Measurements from ENCODE around the gene ADAMTSL1.

ADAMTSL1 gene

GRCh38 chr9:18495065-18495464, 21.1 kb downstream of the ADAMTSL1 start:
- in situ Hi-C loops (cut with HindIII; ENCODE audit: low sequenced_read_pairs) = no loop called here

- in situ Hi-C loops (cut with HindIII; ENCODE audit: low sequenced_read_pairs) = no loop called here
These were observed 22.5 kb downstream of the ADAMTSL1 start for GRCh38 chr9:18496256-18497000.

- in situ Hi-C loops (cut with HindIII; ENCODE audit: low sequenced_read_pairs) = no loop called here
These were observed 25.1 kb downstream of the ADAMTSL1 start for GRCh38 chr9:18499062-18499461.

GRCh38 chr9:18499980-18500379, 26.0 kb downstream of the ADAMTSL1 start:
- in situ Hi-C loops (cut with HindIII; ENCODE audit: low sequenced_read_pairs) = no loop called here

- in situ Hi-C loops (cut with HindIII; ENCODE audit: low sequenced_read_pairs) = no loop called here
These were observed 26.5 kb downstream of the ADAMTSL1 start for GRCh38 chr9:18500451-18500850.

GRCh38 chr9:18501949-18502348, 28.0 kb downstream of the ADAMTSL1 start:
- in situ Hi-C loops (cut with HindIII; ENCODE audit: low sequenced_read_pairs) = no loop called here

- in situ Hi-C loops (cut with HindIII; ENCODE audit: low sequenced_read_pairs) = no loop called here
These were observed 28.6 kb downstream of the ADAMTSL1 start for GRCh38 chr9:18502546-18502945.

- in situ Hi-C loops (cut with HindIII; ENCODE audit: low sequenced_read_pairs) = no loop called here
These were observed 30.8 kb downstream of the ADAMTSL1 start for GRCh38 chr9:18504707-18505106.

GRCh38 chr9:18507151-18507550, 33.2 kb downstream of the ADAMTSL1 start:
- in situ Hi-C loops (cut with HindIII; ENCODE audit: low sequenced_read_pairs) = no loop called here

- in situ Hi-C loops (cut with HindIII; ENCODE audit: low sequenced_read_pairs) = no loop called here
These were observed 42.6 kb downstream of the ADAMTSL1 start for GRCh38 chr9:18516514-18516913.

GRCh38 chr9:18516965-18517364, 43.0 kb downstream of the ADAMTSL1 start:
- in situ Hi-C loops (cut with HindIII; ENCODE audit: low sequenced_read_pairs) = no loop called here

GRCh38 chr9:18520416-18521047, 46.6 kb downstream of the ADAMTSL1 start:
- in situ Hi-C loops (cut with HindIII; ENCODE audit: low sequenced_read_pairs) = no loop called here

GRCh38 chr9:18526685-18527084, 52.7 kb downstream of the ADAMTSL1 start:
- in situ Hi-C loops (cut with HindIII; ENCODE audit: low sequenced_read_pairs) = no loop called here

GRCh38 chr9:18531136-18532065, 57.4 kb downstream of the ADAMTSL1 start:
- in situ Hi-C loops (cut with HindIII; ENCODE audit: low sequenced_read_pairs) = no loop called here

- in situ Hi-C loops (cut with HindIII; ENCODE audit: low sequenced_read_pairs) = no loop called here
These were observed 60.7 kb downstream of the ADAMTSL1 start for GRCh38 chr9:18534611-18535010.

- in situ Hi-C loops (cut with HindIII; ENCODE audit: low sequenced_read_pairs) = no loop called here
These were observed 62.6 kb downstream of the ADAMTSL1 start for GRCh38 chr9:18536554-18536953.

GRCh38 chr9:18539203-18539693, 65.3 kb downstream of the ADAMTSL1 start:
- in situ Hi-C loops (cut with HindIII; ENCODE audit: low sequenced_read_pairs) = no loop called here

GRCh38 chr9:18542837-18543405, 69.0 kb downstream of the ADAMTSL1 start:
- in situ Hi-C loops (cut with HindIII; ENCODE audit: low sequenced_read_pairs) = no loop called here

GRCh38 chr9:18543406-18544192, 69.6 kb downstream of the ADAMTSL1 start:
- in situ Hi-C loops (cut with HindIII; ENCODE audit: low sequenced_read_pairs) = no loop called here

GRCh38 chr9:18544456-18544855, 70.5 kb downstream of the ADAMTSL1 start:
- in situ Hi-C loops (cut with HindIII; ENCODE audit: low sequenced_read_pairs) = no loop called here
